Measurements from ENCODE around the gene SLC23A3. TPM values are rescaled to one million over a fixed set of nuclear protein-coding genes. Genes with fewer than 3 reads are reported as not detected.

The SLC23A3 gene
- total RNA-seq, 1 donor from 2014 or later: 0.92 TPM

DNA sequence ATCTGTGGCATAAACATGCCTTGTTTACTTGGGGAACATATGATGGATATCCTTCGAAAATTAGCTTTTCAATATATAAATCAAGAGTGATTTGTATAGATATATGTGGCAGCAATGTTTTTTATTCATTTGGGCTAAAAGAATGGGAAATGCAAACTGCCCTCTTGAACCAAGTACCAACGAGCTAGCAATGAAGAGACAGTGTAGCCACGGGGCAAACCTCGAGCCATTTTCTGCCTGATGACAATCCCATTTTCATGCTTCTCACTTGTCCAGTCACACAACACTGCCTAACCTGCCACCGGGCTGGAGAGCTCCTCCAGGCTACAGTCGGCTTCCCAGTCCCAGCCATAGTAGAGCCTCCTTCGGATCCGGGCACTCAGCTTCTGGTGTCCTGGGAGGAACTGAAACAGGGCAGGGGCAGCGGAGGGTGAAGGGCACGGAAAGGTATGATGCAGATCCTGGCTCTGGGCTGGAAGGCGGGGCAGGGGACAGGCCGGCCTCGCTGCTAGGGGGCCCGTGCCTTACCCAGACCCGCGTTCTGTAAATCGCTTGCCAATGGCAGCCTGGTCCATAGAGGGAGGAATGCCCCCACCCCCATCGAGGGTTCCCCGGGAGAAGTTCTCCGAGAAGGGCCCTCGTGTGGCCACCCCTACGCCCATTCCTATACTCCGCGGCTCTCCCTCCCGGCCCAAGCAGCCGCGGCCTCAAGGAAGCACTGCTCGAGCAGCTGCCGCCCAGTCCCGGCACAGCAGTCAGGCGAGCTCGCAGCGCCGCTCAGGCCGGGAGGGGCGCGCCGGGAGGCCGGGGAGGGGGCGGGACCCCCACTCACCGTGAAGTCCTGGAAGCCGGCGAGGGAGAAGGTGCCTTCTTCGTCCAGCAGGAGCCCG is 6.3 kb upstream of the SLC23A3 start:
- DNase-seq: peak; percentile 75

DNA sequence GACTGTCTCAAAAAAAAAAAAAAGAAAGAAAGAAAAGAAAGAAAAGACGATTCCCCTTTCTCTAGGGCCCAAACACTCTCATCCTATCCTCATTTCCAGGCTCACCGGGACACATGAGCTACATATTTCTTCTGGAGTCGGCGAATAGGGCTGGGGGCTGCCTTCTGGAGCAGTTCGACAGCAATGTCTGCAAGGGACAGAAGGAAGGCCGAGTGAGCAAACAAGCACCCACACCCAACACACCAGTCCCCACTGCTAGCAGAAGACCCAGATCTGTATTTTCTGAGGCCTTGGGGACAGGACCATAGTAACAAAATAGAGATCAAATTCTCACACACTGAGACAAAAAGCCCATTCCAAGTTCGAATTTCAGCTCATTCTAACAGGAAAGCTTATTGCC is 5.7 kb upstream of the SLC23A3 start:
- no peak for DNase-seq

DNA sequence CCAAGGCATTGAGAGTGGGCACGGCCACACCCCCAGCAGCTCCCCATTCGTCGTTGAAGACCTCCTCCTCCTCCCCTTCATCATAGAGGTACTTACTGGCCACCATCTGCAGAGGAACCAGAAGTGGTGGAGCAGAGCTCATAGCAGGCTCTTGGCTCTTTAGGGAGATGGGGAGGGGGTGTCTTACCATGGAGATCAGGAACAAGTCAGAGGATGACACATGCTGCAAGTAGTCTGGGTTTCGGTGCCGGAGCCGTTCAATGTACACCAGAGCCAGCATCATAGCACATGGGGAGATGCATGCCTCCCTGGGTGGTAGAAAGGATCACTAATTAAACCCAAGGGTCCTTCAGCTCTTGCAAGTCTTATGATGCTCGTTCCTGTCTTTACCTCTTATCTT is 5.0 kb upstream of the SLC23A3 start:
- no peak for DNase-seq

DNA sequence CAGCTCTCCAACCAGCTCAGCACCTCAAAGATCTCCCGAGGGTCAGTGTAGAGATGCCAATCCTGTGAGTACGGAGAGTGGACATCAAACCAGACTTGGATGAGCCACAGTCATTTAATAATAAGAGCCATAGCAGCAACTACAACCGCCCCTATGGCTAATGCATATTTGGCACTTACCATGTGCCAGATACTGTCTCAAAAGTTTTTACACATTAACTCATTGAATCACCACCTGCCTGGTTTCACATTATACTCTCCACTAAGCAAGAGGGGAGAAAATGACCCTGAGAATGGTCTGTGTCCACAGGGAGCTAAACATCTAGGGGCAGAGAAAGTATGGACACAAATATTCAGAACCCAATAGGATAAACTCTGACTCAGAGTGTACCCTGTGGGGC is 4.3 kb upstream of the SLC23A3 start:
- DNase-seq: no peak

DNA sequence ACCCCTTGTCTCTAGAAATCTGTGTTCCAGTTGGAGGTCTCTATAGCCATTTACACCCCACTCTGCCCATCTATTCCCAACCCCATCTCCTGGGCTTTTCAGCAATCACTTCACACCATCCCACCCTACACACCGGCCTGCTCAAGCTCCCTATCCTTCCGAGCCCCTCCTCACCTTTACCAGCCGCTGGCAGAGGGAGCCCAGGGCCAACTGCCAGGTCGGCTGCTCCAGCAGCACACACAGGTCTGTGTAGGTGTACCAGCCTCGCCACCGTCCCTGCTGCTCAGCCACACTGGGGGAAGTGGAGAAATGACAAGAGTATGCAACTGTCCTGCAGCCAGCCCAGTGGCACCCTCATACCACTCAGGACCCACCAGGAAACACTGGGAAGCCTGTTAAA is 3.3 kb upstream of the SLC23A3 start:
- no peak for DNase-seq

DNA sequence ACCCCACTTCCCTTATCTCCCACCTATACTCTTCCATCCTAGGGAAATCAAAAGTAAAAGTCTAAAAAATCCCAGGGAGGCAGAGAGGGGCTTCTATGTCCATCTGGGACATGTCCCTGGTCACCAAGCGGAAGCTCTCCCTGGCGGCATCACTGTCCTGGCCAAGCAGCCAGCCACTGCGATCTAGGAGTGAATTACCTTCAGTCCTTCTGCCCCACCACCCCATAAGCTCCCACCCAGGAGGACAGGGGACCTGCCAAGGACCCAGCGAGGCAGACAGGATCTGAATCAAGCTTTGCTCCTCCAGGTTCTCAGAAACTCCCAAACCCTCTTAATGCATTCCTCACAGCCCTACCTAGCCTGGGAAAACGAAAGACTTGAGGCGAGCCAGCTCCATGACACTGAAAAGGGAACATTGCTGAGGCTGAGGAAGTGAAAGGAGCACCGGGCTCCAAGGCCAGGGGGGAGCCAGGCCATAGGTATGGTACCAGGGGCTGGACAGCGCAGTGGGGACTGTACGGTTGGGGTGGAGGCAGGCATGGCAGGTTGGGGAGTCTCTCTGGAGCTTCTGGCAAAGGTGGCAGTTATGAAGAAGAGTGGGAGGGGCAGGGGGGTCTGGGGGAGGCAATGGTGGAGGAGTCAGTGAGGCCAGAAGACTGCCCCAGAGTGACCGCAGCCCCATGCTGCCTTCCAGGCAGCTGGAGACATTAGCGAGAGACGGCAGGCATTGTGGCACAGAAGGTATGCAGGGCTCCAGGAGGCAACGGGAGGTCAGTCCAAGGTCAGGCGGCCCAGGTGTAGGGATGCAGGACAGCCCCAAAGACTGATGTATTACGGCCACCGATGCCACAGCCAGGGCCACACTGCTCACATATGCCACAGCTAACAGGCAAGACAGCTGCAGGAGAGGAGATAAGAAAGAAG is 2.7 kb upstream of the SLC23A3 start:
- DNase-seq: no peak

DNA sequence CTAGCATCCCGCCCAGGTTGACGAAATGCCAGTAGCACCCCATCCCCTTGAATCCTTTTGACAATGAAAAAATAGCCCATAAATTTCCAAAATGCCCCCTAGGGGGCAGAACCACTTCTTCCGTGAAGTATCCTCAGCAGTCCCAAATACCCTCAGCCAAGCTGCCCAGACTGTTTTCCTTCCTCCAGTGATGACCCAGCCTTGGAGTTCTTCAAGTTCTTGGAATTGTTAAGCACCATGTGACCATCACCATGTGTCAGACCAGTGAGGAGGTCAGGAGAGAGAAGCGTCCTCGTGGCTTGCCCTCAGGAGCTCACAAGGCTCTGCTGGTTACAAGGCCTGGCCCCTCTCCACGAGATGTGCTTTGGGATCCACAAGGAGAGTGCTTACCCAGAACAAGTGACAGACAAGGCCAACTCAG is 1.4 kb upstream of the SLC23A3 start:
- DNase-seq: peak; percentile 67

DNA sequence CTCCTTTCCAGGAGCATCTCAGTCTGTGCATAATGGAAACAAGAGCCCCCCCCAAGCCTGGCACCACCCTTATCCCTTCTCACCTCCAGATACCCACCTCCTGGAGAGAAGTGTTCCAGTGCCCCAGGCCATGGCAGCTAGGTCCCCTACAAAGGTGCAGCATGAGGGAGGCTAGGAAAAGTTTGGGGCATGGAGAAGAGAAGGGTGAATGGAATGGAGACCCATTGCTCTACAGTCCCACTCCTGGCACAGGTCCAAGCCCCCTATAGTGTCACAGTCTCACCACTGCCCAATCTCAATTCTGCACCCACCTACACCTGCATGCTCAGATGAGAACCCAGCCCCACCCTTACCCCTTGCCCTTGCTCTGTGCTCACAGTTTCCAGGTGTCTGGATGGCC is 897 bp downstream of the SLC23A3 start:
- DNase-seq: no peak

DNA sequence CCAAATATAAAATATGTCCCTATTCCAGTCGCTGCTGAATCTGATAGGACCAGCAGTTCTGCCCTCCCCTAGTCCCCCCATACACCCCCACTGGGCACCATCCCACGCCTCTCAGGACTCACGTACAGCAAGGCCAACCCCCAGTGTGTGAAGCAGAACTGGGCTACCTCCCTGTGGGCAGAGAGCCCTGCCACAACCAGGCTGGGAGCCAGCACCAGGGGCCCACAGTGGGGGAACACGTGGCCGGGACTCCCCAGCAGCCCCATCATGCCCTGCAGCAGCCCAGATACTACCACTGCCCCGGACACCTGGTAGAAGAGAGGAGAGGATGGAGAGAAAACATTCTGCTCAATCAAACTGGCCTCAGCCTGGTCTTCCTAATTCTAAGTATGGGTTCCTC is 1.3 kb downstream of the SLC23A3 start:
- DNase-seq: no peak

DNA sequence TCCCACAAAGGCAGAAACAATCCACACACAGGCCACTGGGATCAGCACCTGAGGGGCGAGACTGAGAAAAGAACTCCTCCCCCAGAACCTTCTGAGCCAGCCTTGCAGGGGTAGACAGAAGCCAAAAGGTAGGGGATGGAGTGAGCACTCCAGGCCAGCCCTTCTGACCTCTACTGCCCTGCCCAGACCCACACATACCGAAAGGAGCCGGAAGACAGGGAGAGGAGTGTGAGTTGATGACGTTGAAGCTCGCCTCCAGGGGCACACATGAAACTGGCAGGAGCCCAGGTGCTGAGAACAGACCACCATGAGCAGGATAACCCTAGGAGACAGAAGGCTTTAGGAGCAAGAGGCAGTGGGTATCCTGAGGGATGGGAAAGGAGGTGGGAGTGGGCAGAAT is 1.8 kb downstream of the SLC23A3 start:
- DNase-seq: no peak

DNA sequence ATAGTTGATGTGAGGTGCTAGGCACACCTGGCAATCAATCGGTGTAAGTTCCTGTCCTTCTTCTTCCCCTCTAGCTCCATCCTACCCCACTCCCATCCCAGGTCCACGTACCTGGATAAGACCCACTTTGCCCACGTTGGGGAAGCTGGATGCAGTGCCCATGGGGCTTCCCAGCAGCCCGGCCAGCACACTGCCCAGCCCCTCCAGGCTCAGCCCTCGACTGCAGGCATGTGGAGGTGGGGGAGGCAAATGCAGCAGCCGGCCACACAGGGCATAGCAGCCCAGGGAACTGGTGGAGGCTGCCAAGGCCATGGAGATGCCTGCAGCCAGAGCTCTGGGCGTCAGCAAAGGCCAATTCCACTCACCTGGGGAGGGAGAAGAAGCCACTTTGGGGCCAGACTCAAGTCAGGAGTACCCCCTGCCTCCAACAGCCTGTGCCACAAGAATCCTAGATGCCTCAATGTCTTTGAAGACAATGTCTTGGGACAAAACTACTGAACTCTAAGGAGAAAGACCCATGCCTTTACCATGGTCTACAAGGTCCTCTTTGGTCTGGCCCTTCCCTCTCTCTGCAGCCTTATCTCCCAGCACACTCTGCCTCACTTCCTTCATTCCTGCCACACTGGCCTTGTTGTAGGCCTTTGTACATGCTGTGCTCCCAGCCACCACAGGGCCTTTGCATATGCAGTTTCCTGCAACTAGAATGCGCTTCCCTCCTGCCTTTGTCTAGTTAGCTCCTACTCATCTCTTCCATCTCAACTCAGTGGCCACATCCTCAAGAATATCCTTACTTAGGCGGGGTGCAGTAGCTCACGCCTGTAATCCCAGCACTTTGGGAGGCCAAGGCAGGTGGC is 4.5 kb downstream of the SLC23A3 start:
- no peak for DNase-seq

DNA sequence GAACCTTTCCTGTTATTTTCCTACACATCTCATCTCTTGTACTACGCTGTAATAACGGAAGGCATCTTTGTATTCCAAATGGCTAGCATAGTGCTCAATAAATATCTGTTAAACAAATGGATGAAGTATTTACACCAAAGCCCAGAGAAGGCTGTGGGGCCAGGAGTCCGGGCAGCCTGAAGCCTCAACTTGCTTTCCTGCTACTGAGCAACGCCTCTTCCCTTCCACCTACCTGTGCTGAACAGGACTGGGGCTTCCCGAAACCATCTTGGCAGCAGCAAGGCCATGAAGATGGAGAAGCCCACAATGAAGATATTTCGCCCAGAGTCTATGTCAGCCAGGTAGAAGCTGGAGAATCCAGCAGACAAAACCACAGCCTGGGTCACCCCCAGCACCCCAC is 6.7 kb downstream of the SLC23A3 start:
- no peak for DNase-seq

DNA sequence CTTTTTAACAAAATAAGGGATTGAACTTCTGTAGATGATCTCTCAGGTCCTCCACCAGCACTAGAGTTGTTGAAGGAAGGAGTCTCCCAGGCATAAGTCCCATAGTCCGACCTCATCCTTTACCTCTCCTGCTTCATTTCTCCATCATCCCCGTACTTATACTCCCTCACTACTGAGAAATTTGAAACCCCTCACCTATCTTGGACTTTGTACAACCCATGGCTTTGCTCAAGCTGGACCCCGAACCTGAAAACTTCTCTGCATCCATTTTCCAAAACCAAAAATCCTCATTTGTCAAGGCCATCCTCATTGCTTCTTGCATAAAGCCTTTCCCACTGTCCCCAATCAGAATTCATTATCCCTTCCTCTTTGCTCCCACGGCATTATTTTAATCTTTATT is 8.7 kb downstream of the SLC23A3 start:
- no peak for DNase-seq

DNA sequence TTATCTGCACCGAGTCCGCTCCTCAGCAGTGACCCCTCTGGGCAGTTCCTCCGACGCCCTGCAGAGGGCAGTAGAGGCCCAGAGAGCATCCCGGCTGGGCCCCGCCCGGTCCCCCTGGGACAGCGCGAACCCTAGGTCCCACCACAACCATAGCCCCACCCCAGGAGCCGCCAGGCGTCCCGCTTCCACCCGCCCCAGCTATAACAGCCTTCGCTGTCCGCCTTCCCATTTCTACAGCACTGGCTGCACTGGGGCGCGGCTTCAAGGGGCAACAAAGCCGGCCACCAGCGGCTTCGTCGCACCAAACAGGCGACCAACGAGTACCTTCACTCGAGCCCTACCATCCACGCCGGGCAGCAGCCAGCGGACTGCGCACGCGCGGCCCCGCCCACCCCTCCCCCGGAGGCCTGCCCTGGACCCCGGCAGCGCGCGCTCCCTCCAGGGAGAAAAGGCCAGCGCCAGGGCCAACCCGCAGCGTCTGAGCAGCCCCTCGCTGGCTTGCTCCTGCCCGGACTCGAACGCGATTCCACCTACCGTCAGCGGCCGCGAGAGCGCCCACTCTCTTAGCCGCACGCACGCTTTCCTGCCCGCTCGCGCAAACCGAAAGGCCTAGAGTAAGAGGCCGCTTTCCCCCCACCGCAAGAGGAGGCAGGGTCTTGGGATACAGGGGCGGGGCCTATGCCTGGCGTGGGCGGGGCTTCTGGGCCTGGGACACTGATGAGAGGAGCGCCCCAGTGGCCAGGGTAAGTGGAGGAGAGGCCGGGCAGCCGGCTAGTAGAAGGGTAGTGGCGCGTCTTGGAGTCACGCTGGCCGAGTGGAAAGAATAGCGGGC is 9.4 kb downstream of the SLC23A3 start, which contains the start of gene NHEJ1:
TSS of gene NHEJ1 (minus strand) at position 630 of the 832 bp plus-strand sequence. CDS start 2,453 bp downstream, outside the sequence.
- peak; percentile 97 for DNase-seq

DNA sequence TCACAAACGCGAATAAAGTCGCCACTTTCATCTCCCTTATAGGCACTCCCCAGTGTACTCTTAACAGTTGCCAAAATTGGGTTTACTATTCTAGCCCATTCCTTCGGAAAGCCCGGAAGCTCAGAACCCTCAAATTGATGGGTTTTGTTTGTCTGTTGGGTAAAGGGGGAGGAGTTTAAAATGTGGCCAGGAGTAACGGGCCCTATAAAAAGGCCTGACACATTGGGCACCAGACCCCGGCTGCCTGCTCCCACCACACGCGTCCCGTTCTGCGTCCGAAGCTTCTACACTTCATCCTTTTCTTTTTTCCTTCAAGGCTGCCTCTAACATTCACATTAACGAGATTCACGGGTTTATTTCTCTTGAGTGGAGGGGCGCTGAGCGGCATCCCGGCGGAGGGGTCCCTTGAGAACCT is 10.1 kb downstream of the SLC23A3 start:
- DNase-seq: no peak

DNA sequence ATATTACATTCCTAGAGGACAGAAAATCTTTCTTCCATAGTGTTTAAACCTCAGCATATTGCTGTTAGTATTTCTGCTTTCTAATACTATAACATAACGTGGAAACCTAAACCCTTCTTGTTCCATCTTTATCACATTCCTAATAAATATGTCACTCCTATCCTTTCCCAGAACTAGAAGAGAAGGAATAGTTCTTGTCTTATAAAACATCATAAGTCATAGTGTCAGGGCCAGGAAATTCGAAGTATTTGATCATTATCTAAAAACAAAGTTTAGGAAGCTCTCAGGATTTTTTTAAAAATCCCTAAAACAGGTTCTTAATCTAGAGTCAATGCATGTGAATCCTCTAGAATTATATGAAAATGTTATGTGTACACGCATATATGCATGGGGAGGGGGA is 11.2 kb downstream of the SLC23A3 start:
- DNase-seq: no peak

DNA sequence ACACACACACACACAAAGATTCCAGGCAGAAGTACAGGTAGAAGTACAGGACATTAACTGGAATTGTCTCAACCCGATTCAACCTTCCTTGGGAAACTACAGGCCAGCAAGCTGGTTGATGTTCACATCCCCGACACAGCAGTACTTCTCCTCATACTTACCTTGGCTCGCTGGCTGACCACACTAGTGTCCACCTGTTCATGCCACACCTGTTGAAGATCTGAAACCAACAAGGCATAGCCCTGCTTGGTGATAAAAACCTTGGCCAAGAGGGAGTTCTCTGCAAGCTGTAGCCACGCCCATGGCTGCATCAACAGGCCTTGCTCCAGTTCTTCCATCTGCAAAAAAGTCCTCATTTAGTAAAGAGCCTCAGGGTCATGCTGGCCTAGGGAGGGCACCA is 11.8 kb downstream of the SLC23A3 start:
- no peak for DNase-seq

DNA sequence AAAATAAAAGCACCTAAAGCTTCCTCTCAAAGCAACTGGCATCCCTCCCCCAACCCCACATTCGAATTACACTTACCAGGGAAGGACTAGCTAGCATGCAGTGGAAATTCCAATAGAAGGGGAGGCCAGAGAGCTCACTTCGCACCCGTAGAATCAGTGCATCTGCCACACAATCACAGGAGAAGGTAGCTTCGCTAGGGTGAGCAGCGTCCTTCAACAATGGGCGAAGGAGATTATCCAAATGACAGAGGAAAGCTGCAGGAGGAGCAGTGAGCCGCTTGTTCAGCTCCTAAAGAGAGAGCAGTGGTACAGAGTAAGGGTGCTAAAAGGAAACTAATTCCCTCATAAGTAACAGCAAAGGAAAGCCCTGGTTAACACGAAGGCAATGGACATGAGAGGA is 12.4 kb downstream of the SLC23A3 start:
- DNase-seq: no peak

DNA sequence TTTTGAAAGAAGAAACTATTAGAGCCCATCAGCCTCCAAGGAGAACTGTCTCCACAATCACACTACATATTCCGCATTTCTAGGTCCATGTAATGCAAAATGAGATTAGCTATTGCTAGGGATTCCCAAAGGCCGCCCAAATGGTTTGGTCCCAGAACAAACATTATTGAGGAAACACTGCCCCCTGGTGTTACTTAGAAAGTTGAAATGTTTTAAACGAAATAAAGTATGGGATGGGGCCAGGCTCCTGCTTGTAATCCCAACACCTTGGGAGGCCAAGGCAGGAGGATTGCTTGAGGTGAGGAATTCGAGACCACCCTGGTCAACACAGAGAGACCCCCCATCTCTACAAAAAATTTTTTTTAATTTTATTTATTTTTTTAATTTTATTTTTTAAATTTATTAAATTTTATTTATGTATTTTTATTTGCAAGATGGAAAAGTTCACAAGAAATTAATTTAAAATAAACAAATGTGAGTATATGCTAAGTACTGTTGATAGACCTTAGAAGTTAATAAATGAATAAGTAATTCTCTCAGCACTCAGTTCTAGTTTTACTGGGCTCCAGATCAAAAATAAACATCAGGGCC is 14.7 kb downstream of the SLC23A3 start:
- peak; percentile 90 for DNase-seq

DNA sequence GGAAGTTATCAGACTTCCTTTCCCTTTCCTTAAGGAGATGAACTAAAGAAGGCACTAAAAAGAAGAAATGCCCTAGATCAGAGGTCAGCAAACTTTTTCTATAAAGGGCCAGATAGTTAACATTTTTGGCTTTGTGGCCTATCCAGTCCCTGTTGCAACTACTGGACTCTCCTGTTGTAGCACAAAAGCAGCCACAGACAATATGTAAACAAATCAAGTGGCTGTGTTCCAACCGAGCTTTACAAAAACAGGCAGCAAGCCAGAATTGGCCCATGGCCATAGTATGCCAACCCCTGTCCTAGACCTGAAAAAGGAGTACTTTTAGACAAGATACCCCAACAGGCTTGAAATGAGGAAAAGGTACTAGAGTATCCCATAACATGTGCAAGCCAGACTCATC is 20.2 kb downstream of the SLC23A3 start:
- peak; percentile 36 for DNase-seq

DNA sequence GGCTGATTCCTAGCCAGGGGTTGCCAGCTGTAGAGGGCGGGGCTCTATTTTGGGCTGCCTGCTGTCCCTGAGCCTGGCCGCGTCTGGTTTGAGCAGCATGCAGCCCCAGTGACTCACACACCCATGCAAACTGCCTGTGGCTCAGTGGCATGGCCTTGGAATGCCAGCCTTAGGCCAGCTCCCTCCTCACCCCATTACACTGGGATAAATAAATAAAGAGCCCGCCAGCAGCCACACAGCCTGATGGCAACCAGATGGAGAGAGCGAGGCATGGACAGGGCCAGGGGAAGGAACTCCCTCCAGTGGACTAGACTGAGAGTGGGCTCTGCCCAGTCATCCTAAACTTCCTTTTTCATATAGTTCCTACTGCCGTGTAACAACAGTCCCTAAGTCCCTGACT is 27.5 kb downstream of the SLC23A3 start:
- no peak for DNase-seq
